Endothelial cell of umbilical vein (primary cell): ENCODE data around the gene GPRIN2. TPM values are rescaled to one million over a fixed set of nuclear protein-coding genes. Genes with fewer than 3 reads are reported as not detected.

Source experiments
- BruUV-seq: library from RNA; stranded (reverse); fragments of 400-500 nt; replicated peaks from 2 replicates; lab custom pipeline; 2021; lab: Mats Ljungman, UMichigan
- CTCF ChIA-PET: fragments of 300-600, 350-600 bp; sonication (Branson Sonifier 250); formaldehyde crosslinking; loops from one replicate; lab custom pipeline; 2021; ENCODE audit warnings: antibody characterized with exemption, inconsistent platforms; lab: Charles Lee
- POLR2A ChIA-PET: fragments of 300-600, 350-600 bp; sonication (Branson Sonifier 250); formaldehyde crosslinking; loops from one replicate; lab custom pipeline; 2021; ENCODE audit warnings: antibody characterized with exemption, inconsistent platforms; lab: Charles Lee
- DNase-seq: peaks from one replicate; pipeline ENCODE4 v3.0.0-alpha.2; 2011; ENCODE audit warnings: low read depth, low spot score
- FAIRE-seq: peaks from 2 replicates; lab custom pipeline; 2011; peaks lifted over from hg19 to GRCh38; lab: Jason Lieb, UNC
- H2AFZ ChIP-seq: 2 replicates; pipeline ENCODE4 v1.6.0; 2012; ENCODE audit warnings: low read depth, low read length, control low read depth, inconsistent platforms
- H3K27ac ChIP-seq: 2 replicates; pipeline ENCODE4 v1.5.1; 2011; ENCODE audit warnings: low read depth, mild to moderate bottlenecking, control low read depth, low read length, moderate library complexity; ENCODE audit not compliant: insufficient read depth
- H3K27me3 ChIP-seq, 2 experiments: 2 replicates each; pipeline versions ENCODE4 v1.6.0 to v1.6.1; 2011; ENCODE audit warnings: low read length in 2 of 2, mixed read lengths in 1 of 2; ENCODE audit not compliant: control insufficient read depth in 2 of 2, insufficient read depth in 2 of 2
- H3K36me3 ChIP-seq, 2 experiments: 2 replicates in 1 of 2; 3 replicates in 1 of 2; pipeline ENCODE4 v1.5.1; 2011; ENCODE audit warnings: low read length in 2 of 2, mild to moderate bottlenecking in 1 of 2, moderate library complexity in 1 of 2; ENCODE audit not compliant: control insufficient read depth in 2 of 2, insufficient read depth in 2 of 2; ENCODE audit errors: extremely low read depth in 1 of 2
- H3K4me1 ChIP-seq: 3 replicates; pipeline ENCODE4 v1.5.1; 2011; ENCODE audit warnings: mild to moderate bottlenecking, low read length; ENCODE audit not compliant: control insufficient read depth, insufficient read depth; ENCODE audit errors: extremely low read depth
- H3K4me2 ChIP-seq: 2 replicates; pipeline ENCODE4 v1.6.1; 2011; ENCODE audit warnings: low read length, control low read depth, mixed read lengths; ENCODE audit not compliant: insufficient read depth
- H3K4me3 ChIP-seq, 3 experiments: fragments of 200-600 bp in 1 of 3; sonication (generic), shearing (Covaris generic) in 1 of 3; replicated peaks in 1 of 3; 2 replicates each; pipeline ENCODE4 v1.5.1; 2011 to 2016; ENCODE audit warnings: control low read depth in 3 of 3, low read length in 3 of 3, mild to moderate bottlenecking in 2 of 3, inconsistent platforms in 1 of 3, low read depth in 1 of 3, moderate library complexity in 1 of 3; ENCODE audit not compliant: insufficient read depth in 1 of 3
- H3K79me2 ChIP-seq: 2 replicates; pipeline ENCODE4 v1.6.0; 2012; ENCODE audit warnings: low read length, inconsistent platforms; ENCODE audit not compliant: control insufficient read depth, insufficient read depth
- H3K9ac ChIP-seq: replicated peaks from 2 replicates; pipeline ENCODE3; 2011; ENCODE audit warnings: low read length, control low read depth; ENCODE audit not compliant: insufficient read depth; ENCODE audit errors: extremely low read depth
- H3K9me1 ChIP-seq: replicated peaks from 3 replicates; pipeline ENCODE4 v1.6.0; 2011; ENCODE audit warnings: mild to moderate bottlenecking, low read length; ENCODE audit not compliant: control insufficient read depth, insufficient read depth; ENCODE audit errors: extremely low read depth
- H3K9me3 ChIP-seq: replicated peaks from 2 replicates; pipeline ENCODE4 v1.5.1; 2012; ENCODE audit warnings: low read length, inconsistent platforms; ENCODE audit not compliant: control insufficient read depth, insufficient read depth
- H4K20me1 ChIP-seq: replicated peaks from 2 replicates; pipeline ENCODE3; 2011; ENCODE audit warnings: mild to moderate bottlenecking, low read length; ENCODE audit not compliant: control insufficient read depth, insufficient read depth; ENCODE audit errors: extremely low read depth
- EZH2 ChIP-seq: IDR thresholded peaks from 2 replicates; pipeline ENCODE4 v1.6.1; 2012; ENCODE audit warnings: borderline replicate concordance, low read depth, mild to moderate bottlenecking, moderate library complexity, low read length, inconsistent platforms; ENCODE audit not compliant: severe bottlenecking
- FOS ChIP-seq: IDR thresholded peaks from 2 replicates; pipeline ENCODE4 v1.6.1; 2011; ENCODE audit warnings: mild to moderate bottlenecking, low read length, moderate library complexity, borderline replicate concordance; ENCODE audit not compliant: insufficient read depth
- GATA2 ChIP-seq: IDR thresholded peaks from 2 replicates; pipeline ENCODE4 v1.7.0; 2011; ENCODE audit warnings: low read depth, mild to moderate bottlenecking, moderate library complexity, mixed read lengths, low read length; ENCODE audit not compliant: insufficient read length, insufficient read depth
- JUN ChIP-seq: IDR thresholded peaks from 2 replicates; pipeline ENCODE4 v1.6.1; 2011; ENCODE audit warnings: borderline replicate concordance, low read depth; ENCODE audit not compliant: insufficient read length, insufficient read depth
- MYC ChIP-seq: IDR thresholded peaks from one replicate; pipeline ENCODE4 v1.6.1; 2011; ENCODE audit warnings: mild to moderate bottlenecking, low read depth, low read length
- POLR2A ChIP-seq: IDR thresholded peaks from 2 replicates; pipeline ENCODE4 v1.6.1; 2012; ENCODE audit warnings: low read depth, mild to moderate bottlenecking, control low read depth, low read length
- POLR2AphosphoS5 ChIP-seq: IDR thresholded peaks from 2 replicates; pipeline ENCODE4 v1.6.1; 2012; ENCODE audit warnings: low read depth, mild to moderate bottlenecking, control low read depth, low read length, moderate library complexity; ENCODE audit not compliant: insufficient read depth
- dilution Hi-C: fragments of 300-500 bp; cut with MboI; formaldehyde crosslinking; loops from one replicate; pipeline ENCODE4 v1.15.0; 2019; ENCODE audit warnings: low sequenced_read_pairs; ENCODE audit not compliant: extremely low pct_ligation_motif_present
- intact Hi-C: fragments of 100-400 bp; cut with micrococcal nuclease; formaldehyde crosslinking; loops from one replicate; pipeline ENCODE4 v1.10.0; 2022
- polyA plus RNA-seq, 4 experiments: library from polyadenylated mRNA; depleted of rRNA in 3 of 4; stranded (reverse) in 3 of 4; unstranded in 1 of 4; fragments of >200 nt; gene quantifications; 2 replicates each; pipeline versions ENCODE4 v1.2.1 to v1.2.3, GENCODE V29; 2011 to 2012; ENCODE audit warnings: missing spikeins in 1 of 4
- total RNA-seq: library from RNA; stranded (reverse); gene quantifications from 2 replicates; pipeline ENCODE4 v1.2.3, GENCODE V29; 2021
- TF ChIP-seq, protein P1 (sequence below), 2 donors: IDR thresholded peaks; 1 replicate in 1 of 2; 2 replicates in 1 of 2; pipeline ENCODE4 v1.5.1; 2011; ENCODE audit warnings: low read length in 2 of 2, mild to moderate bottlenecking in 2 of 2, moderate library complexity in 2 of 2, control low read depth in 1 of 2, inconsistent platforms in 1 of 2, low read depth in 1 of 2; ENCODE audit not compliant: insufficient read depth in 1 of 2; ENCODE audit errors: extremely low read depth in 1 of 2
- TF ChIP-seq, protein P2 (sequence below): IDR thresholded peaks from 2 replicates; pipeline ENCODE4 v1.6.1; 2011; ENCODE audit not compliant: insufficient read depth, insufficient read length

Gene GPRIN2
- total and polyA plus RNA-seq, 2 donors (not counting 3 experiments of a cell fraction or from before 2014, with no cell fraction given) = not detected

DNA sequence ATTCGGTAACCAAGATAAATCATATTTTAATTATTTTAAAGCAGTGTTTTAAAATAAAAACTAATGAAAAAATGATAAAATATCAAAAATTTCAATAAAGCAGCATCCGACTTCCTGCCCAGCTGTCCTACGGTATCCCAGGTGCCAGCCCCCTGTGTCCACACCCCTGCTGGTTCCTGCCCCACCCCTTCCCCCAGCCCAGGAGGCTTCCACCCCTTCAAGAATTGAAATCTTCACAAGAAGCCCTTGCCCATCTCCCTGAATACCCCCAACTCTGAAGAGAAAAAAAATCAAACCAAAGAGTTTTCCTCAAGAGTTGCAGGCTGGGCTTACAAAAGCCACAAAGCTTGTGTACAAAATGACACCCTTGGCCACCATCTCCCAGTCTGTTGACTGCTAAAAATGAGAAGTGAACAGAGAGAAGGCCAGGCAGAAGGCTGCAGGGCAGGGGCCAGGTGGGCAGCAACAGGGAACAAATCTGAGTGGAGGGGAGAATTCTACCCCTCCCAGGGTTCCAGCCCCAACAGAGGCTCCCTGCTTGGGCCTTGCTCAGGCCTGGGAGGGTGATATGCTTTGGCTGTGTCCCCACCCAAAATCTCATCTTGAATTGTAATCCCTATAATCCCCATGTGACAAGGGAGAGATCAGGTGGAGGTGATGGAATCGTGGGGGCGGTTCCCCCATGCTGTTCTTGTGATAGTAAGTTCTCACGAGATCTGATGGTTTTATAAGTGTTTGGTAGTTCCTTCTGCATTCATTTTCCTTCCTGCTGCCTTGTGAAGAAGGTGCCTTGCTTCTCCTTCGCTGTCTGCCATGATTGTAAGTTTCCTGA, 14.5 kb downstream of the GPRIN2 start:
- no peaks in the 10 kb centered on the region for H3K9me1 ChIP-seq
- no peak overlapping the region for H2AFZ ChIP-seq
- H3K27ac ChIP-seq = no peak overlapping the region
- no peak for FAIRE-seq
- no peaks in the 10 kb centered on the region for H3K9me3 ChIP-seq
- no peak overlapping the region for H3K4me2 ChIP-seq
- TF ChIP-seq, protein P1, sequence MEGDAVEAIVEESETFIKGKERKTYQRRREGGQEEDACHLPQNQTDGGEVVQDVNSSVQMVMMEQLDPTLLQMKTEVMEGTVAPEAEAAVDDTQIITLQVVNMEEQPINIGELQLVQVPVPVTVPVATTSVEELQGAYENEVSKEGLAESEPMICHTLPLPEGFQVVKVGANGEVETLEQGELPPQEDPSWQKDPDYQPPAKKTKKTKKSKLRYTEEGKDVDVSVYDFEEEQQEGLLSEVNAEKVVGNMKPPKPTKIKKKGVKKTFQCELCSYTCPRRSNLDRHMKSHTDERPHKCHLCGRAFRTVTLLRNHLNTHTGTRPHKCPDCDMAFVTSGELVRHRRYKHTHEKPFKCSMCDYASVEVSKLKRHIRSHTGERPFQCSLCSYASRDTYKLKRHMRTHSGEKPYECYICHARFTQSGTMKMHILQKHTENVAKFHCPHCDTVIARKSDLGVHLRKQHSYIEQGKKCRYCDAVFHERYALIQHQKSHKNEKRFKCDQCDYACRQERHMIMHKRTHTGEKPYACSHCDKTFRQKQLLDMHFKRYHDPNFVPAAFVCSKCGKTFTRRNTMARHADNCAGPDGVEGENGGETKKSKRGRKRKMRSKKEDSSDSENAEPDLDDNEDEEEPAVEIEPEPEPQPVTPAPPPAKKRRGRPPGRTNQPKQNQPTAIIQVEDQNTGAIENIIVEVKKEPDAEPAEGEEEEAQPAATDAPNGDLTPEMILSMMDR (IDR thresholded peaks at IDR 0.05; ENCODE audit: extremely low read depth in 1 of 2, insufficient read depth in 1 of 2, low read depth in 1 of 2, low read length in 2 of 2) = no peak
- TF ChIP-seq, protein P2, sequence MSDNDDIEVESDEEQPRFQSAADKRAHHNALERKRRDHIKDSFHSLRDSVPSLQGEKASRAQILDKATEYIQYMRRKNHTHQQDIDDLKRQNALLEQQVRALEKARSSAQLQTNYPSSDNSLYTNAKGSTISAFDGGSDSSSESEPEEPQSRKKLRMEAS = no peak
- TF ChIP-seq MYC (no peak), JUN (no peak), POLR2A (no peak), POLR2AphosphoS5 (no peak), GATA2 (no peak), EZH2 (no peak), FOS (no peak)
- no TSS peak for BruUV-seq
- H3K79me2 ChIP-seq = no peaks in the 10 kb centered on the region
- H3K9ac ChIP-seq = no peak overlapping the region
- H3K36me3 ChIP-seq = no peaks in the 10 kb centered on the region
- ChIA-PET POLR2A (no interaction called here), CTCF (no interaction called here)
- peaks cover 0 to 4% of the 10 kb centered on the region in 2 experiments for H3K27me3 ChIP-seq
- no peaks in the 10 kb centered on the region for H3K4me1 ChIP-seq
- intact Hi-C loops (no loop called here), dilution Hi-C loops (no loop called here)
- no peaks in the 10 kb centered on the region for H4K20me1 ChIP-seq
- DNase-seq = no peak
- H3K4me3 ChIP-seq = no peak overlapping the region
